ENCODE results near the gene TMEM184B.
"Not testable (repeated sequence)": the region's sequence is repeated elsewhere in the genome, so short reads cannot be mapped to it uniquely, and the experiment has no call there.

Gene TMEM184B

GRCh38 chr22:38236786-38237185 is 36.0 kb downstream of the TMEM184B start:
- no peaks in the 10 kb centered on the region for H3K79me2 ChIP-seq (ENCODE audit: control insufficient read depth, low read length)
- no peaks in the 10 kb centered on the region for H3K4me1 ChIP-seq (ENCODE audit: control insufficient read depth, low read length)
- no peaks in the 10 kb centered on the region for H4K20me1 ChIP-seq (ENCODE audit: control insufficient read depth, insufficient read depth, low read depth, low read length)
- no peaks in the 10 kb centered on the region for H3K27me3 ChIP-seq (ENCODE audit: control insufficient read depth, low read length)
- no peak overlapping the region for H3K4me3 ChIP-seq (ENCODE audit: low read length)
- H3K27ac ChIP-seq (ENCODE audit: low read depth, low read length), result no peak overlapping the region
- H3K9me3 ChIP-seq (ENCODE audit: control insufficient read depth, insufficient read depth, low read length), result no peaks in the 10 kb centered on the region
- H3K9me2 ChIP-seq (replicated peaks; ENCODE audit: control insufficient read depth, low read length), result no peaks in the 10 kb centered on the region
- H3K4me2 ChIP-seq (ENCODE audit: low read length), result no peak overlapping the region
- no peaks in the 10 kb centered on the region for H3F3A ChIP-seq (ENCODE audit: control insufficient read depth, insufficient read depth)
- no peak for TF ChIP-seq EZH2phosphoT487 (IDR thresholded peaks at IDR 0.05; ENCODE audit: borderline replicate concordance, low read length)
- no peak for TF ChIP-seq CTCF (IDR thresholded peaks at IDR 0.05; ENCODE audit: low read depth, low read length, poor library complexity, severe bottlenecking)
- H3K36me3 ChIP-seq (ENCODE audit: control insufficient read depth, low read length), result no peaks in the 10 kb centered on the region

GRCh38 chr22:38235240-38235850 is 37.5 kb downstream of the TMEM184B start:
- Histone ChIP-seq H3K27ac (ENCODE audit: low read depth, low read length) (no peak overlapping the region), H3K9me3 (ENCODE audit: control insufficient read depth, insufficient read depth, low read length) (no peaks in the 10 kb centered on the region), H3K79me2 (ENCODE audit: control insufficient read depth, low read length) (no peaks in the 10 kb centered on the region), H3F3A (ENCODE audit: control insufficient read depth, insufficient read depth) (no peaks in the 10 kb centered on the region), H3K9me2 (replicated peaks; ENCODE audit: control insufficient read depth, low read length) (no peaks in the 10 kb centered on the region), H3K4me3 (ENCODE audit: low read length) (no peak overlapping the region), H4K20me1 (ENCODE audit: control insufficient read depth, insufficient read depth, low read depth, low read length) (no peaks in the 10 kb centered on the region), H3K4me1 (ENCODE audit: control insufficient read depth, low read length) (no peaks in the 10 kb centered on the region), H3K27me3 (ENCODE audit: control insufficient read depth, low read length) (no peaks in the 10 kb centered on the region), H3K36me3 (ENCODE audit: control insufficient read depth, low read length) (no peaks in the 10 kb centered on the region), H3K4me2 (ENCODE audit: low read length) (no peak overlapping the region)
- no peak for TF ChIP-seq CTCF (IDR thresholded peaks at IDR 0.05; ENCODE audit: low read depth, low read length, poor library complexity, severe bottlenecking)
- TF ChIP-seq EZH2phosphoT487 (IDR thresholded peaks at IDR 0.05; ENCODE audit: borderline replicate concordance, low read length), result no peak

GRCh38 chr22:38233856-38234255 is 39.0 kb downstream of the TMEM184B start:
- H3K4me3 ChIP-seq (ENCODE audit: low read length); H3K4me1 ChIP-seq (ENCODE audit: control insufficient read depth, low read length); H3K4me2 ChIP-seq (ENCODE audit: low read length); H4K20me1 ChIP-seq (ENCODE audit: control insufficient read depth, insufficient read depth, low read depth, low read length); H3K9me3 ChIP-seq (ENCODE audit: control insufficient read depth, insufficient read depth, low read length); H3F3A ChIP-seq (ENCODE audit: control insufficient read depth, insufficient read depth); H3K27me3 ChIP-seq (ENCODE audit: control insufficient read depth, low read length); H3K36me3 ChIP-seq (ENCODE audit: control insufficient read depth, low read length); H3K27ac ChIP-seq (ENCODE audit: low read depth, low read length); H3K79me2 ChIP-seq (ENCODE audit: control insufficient read depth, low read length); H3K9me2 ChIP-seq (replicated peaks; ENCODE audit: control insufficient read depth, low read length): not testable (repeated sequence)

- H3K27me3 ChIP-seq (ENCODE audit: control insufficient read depth, low read length), result no peaks in the 10 kb centered on the region
- H3K9me2 ChIP-seq (replicated peaks; ENCODE audit: control insufficient read depth, low read length), result no peaks in the 10 kb centered on the region
- no peak overlapping the region for H3K4me2 ChIP-seq (ENCODE audit: low read length)
- H3K9me3 ChIP-seq (ENCODE audit: control insufficient read depth, insufficient read depth, low read length), result no peaks in the 10 kb centered on the region
- H3K36me3 ChIP-seq (ENCODE audit: control insufficient read depth, low read length), result no peaks in the 10 kb centered on the region
- no peaks in the 10 kb centered on the region for H3K4me1 ChIP-seq (ENCODE audit: control insufficient read depth, low read length)
- H3K27ac ChIP-seq (ENCODE audit: low read depth, low read length), result no peak overlapping the region
- H3F3A ChIP-seq (ENCODE audit: control insufficient read depth, insufficient read depth), result no peaks in the 10 kb centered on the region
- H3K79me2 ChIP-seq (ENCODE audit: control insufficient read depth, low read length), result no peaks in the 10 kb centered on the region
- no peaks in the 10 kb centered on the region for H4K20me1 ChIP-seq (ENCODE audit: control insufficient read depth, insufficient read depth, low read depth, low read length)
- no peak for TF ChIP-seq CTCF (IDR thresholded peaks at IDR 0.05; ENCODE audit: low read depth, low read length, poor library complexity, severe bottlenecking)
- TF ChIP-seq EZH2phosphoT487 (IDR thresholded peaks at IDR 0.05; ENCODE audit: borderline replicate concordance, low read length), result no peak
- no peak overlapping the region for H3K4me3 ChIP-seq (ENCODE audit: low read length)
Observed at GRCh38 chr22:38233427-38233826, 39.4 kb downstream of the TMEM184B start.
